ENCODE results near the gene RAD52. TPM values are rescaled to one million over a fixed set of nuclear protein-coding genes. Genes with fewer than 3 reads are reported as not detected.

RAD52 gene
- polyA plus RNA-seq, 1 experiment, result 15.3 TPM

- no peak for TF ChIP-seq CTCF (IDR thresholded peaks at IDR 0.05; ENCODE audit: insufficient read depth, low read depth, low read length)
- CTCF ChIA-PET, result interaction anchor here (0.6 to 1.5 kb wide), 2 partner anchors 25 to 257 kb away, joined by 3 to 4 read pairs; no protein-coding TSS in a partner anchor
- no peak for DNase-seq (ENCODE audit: low read depth)
- Histone ChIP-seq H3K27me3 (ENCODE audit: control insufficient read depth, insufficient read depth, low read length) (no peaks in the 10 kb centered on the region), H3K36me3 (ENCODE audit: control insufficient read depth, insufficient read depth, low read length) (no peaks in the 10 kb centered on the region), H3K4me3 (ENCODE audit: low read depth, low read length) (no peak overlapping the region)
- POLR2A ChIA-PET, result interaction anchor here (0.6 kb wide), 1 partner anchor 154 kb away, joined by 12 read pairs; no protein-coding TSS in a partner anchor
Observed at GRCh38 chr12:976644-977043, 27.1 kb upstream of the RAD52 start.

DNA sequence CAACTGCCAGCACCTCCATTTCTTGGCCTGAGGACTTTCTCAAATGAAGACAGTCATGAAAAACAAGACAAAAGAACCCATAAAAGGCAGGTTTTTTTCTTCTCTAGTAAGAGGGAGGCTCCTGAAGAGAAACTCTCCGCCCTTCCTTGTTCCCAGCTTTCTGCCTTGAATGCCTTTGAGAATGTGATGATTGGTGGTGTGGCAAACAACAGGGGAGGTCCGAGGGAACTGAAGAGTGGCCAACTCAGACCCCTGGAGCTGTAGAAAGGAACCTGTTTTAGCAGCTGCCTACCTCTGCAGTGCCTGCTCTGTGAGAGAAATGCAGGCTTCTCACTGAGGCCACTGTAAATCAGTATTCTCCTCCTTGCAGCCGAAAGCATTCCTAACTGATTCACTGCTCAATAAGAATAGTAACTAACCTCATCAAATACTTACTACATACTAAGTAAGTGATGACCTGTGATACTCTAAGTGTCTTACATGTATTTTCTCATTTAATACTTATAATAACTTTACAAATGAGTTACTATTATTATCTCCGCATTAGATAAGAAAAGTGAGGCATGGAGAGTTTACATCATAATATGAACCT is 24.9 kb upstream of the RAD52 start:
- no peak overlapping the region for H3K4me3 ChIP-seq (ENCODE audit: low read depth, low read length)
- ChIA-PET CTCF (no interaction called here), POLR2A (no interaction called here)
- no peaks in the 10 kb centered on the region for H3K36me3 ChIP-seq (ENCODE audit: control insufficient read depth, insufficient read depth, low read length)
- no peak for TF ChIP-seq CTCF (IDR thresholded peaks at IDR 0.05; ENCODE audit: insufficient read depth, low read depth, low read length)
- no peak for DNase-seq (ENCODE audit: low read depth)
- no peaks in the 10 kb centered on the region for H3K27me3 ChIP-seq (ENCODE audit: control insufficient read depth, insufficient read depth, low read length)

DNA sequence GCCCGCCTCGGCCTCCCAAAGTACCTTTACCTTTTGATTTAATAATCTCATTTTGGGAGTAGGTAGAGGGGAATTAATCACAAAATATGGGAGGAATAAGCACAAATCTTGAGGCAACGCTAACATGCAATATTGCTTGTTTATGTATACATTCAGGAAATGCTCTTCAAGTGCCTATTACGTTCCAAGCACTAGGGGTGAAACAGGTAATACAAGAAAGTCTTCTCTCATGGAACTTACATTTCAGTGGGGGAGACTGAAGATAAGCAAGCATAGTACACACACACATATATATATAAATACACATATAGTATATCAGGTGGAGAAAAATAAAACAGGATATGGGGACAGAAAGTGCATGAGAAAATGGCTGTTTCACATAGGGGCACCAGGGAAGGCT is 22.5 kb upstream of the RAD52 start:
- no peaks in the 10 kb centered on the region for H3K36me3 ChIP-seq (ENCODE audit: control insufficient read depth, insufficient read depth, low read length)
- no peak for DNase-seq (ENCODE audit: low read depth)
- H3K4me3 ChIP-seq (ENCODE audit: low read depth, low read length), result no peak overlapping the region
- ChIA-PET POLR2A (no interaction called here), CTCF (no interaction called here)
- no peaks in the 10 kb centered on the region for H3K27me3 ChIP-seq (ENCODE audit: control insufficient read depth, insufficient read depth, low read length)
- TF ChIP-seq CTCF (IDR thresholded peaks at IDR 0.05; ENCODE audit: insufficient read depth, low read depth, low read length), result no peak

DNA sequence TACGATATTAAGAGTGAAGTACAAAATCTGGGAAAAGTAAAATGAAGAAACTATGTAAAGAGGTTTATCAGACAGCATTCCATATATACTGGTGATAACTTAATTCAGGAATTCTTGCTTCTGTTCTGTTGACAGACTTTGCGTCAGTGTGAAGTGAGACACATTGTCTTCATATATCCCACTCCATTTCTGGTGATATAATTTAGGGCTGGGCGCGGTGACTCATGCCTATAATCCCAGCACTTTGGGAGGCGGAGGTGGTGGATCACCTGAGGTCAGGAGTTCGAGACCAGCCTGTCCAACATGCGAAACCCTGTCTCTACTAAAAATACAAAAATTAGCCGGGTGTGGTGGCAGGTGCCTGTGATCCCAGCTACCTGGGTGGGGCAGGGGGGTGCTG is 20.3 kb upstream of the RAD52 start:
- DNase-seq (ENCODE audit: low read depth), result no peak
- TF ChIP-seq CTCF (IDR thresholded peaks at IDR 0.05; ENCODE audit: insufficient read depth, low read depth, low read length), result no peak
- ChIA-PET POLR2A (no interaction called here), CTCF (no interaction called here)
- Histone ChIP-seq H3K27me3 (ENCODE audit: control insufficient read depth, insufficient read depth, low read length) (no peaks in the 10 kb centered on the region), H3K36me3 (ENCODE audit: control insufficient read depth, insufficient read depth, low read length) (no peaks in the 10 kb centered on the region), H3K4me3 (ENCODE audit: low read depth, low read length) (no peak overlapping the region)

GRCh38 chr12:968545-968944 is 19.1 kb upstream of the RAD52 start:
- Histone ChIP-seq H3K36me3 (ENCODE audit: control insufficient read depth, insufficient read depth, low read length) (no peaks in the 10 kb centered on the region), H3K27me3 (ENCODE audit: control insufficient read depth, insufficient read depth, low read length) (no peaks in the 10 kb centered on the region), H3K4me3 (ENCODE audit: low read depth, low read length) (no peak overlapping the region)
- no peak for TF ChIP-seq CTCF (IDR thresholded peaks at IDR 0.05; ENCODE audit: insufficient read depth, low read depth, low read length)
- ChIA-PET CTCF (interaction anchor here (1.4 kb wide), 1 partner anchor 19 kb away, joined by 3 read pairs; the partner anchor contains the start of gene RAD52), POLR2A (no interaction called here)
- DNase-seq (ENCODE audit: low read depth), result no peak
